Measurements from ENCODE around the gene SMIM7.
"Not testable (repeated sequence)": the region's sequence is repeated elsewhere in the genome, so short reads cannot be mapped to it uniquely, and the experiment has no call there.

The SMIM7 gene

GRCh38 chr19:16655727-16656126, 4.2 kb downstream of the SMIM7 start:
- in situ Hi-C loops (cut with HindIII; ENCODE audit: low sequenced_read_pairs) = no loop called here

DNA sequence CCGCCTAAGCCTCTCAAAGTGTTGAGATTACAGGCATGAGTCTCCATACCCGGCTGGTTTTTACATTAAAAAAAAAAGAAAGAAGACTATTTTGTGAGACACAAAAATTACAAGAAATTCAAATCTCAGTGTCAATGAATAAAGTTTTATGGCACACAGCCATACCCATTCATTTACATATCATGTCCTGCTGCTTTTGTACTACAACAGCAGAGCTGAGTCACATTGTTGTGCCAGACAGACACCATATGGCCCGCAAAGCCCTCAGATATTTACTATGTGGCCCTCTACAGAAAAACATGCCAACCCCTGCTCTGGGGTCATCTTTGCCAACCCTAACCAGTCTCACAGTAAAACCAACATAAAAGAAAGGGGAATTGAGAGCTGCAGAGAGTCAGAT, 5.3 kb downstream of the SMIM7 start:
- in situ Hi-C loops (cut with HindIII; ENCODE audit: low sequenced_read_pairs) = no loop called here

DNA sequence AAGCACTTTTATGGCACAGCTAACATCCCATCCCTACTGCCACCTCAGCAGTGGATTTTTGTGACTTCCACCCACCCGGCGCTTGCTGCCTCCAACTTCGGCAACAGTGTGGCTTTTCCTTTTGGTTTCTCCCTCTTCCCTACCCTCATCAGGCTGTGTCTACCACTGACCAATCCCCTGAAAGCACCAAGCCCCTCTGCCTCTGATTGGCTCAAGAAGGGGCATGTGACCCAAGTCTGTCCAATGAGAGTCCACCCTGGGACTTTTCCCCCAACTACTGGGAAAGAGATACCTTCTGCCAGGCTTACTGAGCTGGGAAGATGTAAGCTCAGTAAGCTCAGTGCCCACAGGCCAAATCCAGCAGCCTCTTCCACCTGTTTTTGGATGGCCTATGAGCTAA, 5.8 kb downstream of the SMIM7 start:
- in situ Hi-C loops (cut with HindIII; ENCODE audit: low sequenced_read_pairs) = no loop called here

- in situ Hi-C loops (cut with HindIII; ENCODE audit: low sequenced_read_pairs) = no loop called here
Observed at GRCh38 chr19:16652854-16653253, 7.1 kb downstream of the SMIM7 start.

DNA sequence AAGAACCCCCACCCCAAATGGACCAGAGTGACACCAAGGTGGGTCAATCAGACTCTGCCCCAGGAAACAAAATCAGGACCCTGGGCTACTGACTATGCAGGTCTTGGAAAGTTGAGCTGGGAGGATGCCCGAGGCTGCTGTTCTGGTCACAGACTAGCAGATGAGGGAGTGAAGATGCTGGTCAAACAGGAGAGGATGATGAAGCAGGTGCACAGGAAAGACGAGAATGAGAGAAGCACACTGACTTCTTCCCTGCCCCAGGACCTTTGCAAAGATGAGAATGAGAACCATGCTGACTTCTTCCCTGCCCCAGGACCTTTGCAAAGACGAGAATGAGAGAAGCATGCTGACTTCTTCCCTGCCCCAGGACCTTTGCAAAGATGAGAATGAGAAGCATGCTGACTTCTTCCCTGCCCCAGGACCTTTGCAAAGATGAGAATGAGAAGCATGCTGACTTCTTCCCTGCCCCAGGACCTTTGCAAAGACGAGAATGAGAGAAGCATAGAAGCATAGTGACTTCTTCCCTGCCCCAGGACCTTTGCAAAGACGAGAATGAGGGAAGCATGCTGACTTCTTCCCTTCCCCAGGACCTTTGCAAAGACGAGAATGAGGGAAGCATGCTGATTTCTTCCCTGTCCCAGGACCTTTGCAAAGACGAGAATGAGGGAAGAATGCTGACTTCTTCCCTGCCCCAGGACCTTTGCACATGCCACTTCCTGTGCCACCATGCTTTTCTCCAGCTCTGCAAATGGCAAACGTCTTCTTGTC, 8.3 kb downstream of the SMIM7 start:
- in situ Hi-C loops (cut with HindIII; ENCODE audit: low sequenced_read_pairs) = not testable (repeated sequence)

- in situ Hi-C loops (cut with HindIII; ENCODE audit: low sequenced_read_pairs) = no loop called here
Observed at GRCh38 chr19:16650821-16651220, 9.1 kb downstream of the SMIM7 start.

DNA sequence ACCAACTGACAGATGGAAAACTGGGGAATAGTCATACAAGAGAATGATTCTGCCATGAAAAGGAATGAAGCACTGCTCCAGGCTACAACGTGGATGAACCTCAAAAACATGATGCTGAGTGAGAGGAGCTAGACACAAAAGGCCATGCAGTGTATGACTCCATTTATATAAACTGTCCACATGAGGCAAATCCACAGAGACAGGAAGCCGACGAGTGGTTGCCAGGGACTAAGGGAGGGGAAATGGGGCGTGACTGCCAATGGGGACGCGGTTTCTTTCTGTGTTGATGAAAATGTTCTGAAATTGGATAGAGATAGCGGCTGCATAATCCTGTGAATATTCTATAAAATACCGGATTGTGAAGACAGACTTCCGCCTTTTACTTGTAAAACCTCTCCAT, 10.2 kb downstream of the SMIM7 start:
- in situ Hi-C loops (cut with HindIII; ENCODE audit: low sequenced_read_pairs) = no loop called here

DNA sequence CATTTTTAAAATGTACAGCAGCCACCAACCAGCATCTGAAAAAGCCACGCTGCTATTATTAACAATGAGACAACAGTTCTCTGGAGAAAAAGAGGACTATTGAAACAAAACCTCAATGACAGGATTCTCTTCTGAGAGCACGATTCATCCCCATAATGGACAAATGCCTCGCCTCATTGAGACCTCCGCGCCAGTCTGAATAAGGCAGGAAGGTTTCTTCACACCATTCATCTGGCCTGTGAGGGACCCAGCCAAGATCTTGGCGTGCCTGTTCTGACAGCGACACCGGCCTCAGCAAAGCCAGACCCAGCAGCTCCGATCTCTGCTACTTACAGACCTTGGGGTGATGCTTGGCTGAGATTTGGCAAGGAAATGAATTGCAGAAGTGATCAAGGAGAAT, 14.8 kb downstream of the SMIM7 start:
- in situ Hi-C loops (cut with HindIII; ENCODE audit: low sequenced_read_pairs) = no loop called here

GRCh38 chr19:16641695-16642094, 18.2 kb downstream of the SMIM7 start:
- in situ Hi-C loops (cut with HindIII; ENCODE audit: low sequenced_read_pairs) = no loop called here

DNA sequence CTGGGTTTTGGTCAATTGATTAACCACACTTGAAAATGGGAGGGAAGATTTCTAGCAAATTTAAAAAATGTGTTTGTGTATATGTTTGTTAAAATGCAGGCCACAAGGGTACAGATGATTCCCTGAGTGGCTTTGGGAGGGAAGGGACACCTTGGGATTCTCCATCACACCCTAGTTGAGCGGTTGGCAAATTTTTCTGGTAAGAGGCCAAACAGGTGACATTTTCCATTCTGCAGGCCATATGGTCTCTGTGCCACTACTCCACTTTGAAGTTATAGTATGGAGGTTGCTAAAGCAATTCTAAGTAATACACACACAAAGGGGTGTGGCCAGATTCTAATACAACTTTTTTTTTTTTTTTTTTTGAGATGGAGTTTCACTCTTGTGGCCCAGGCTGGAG, 19.0 kb downstream of the SMIM7 start:
- in situ Hi-C loops (cut with HindIII; ENCODE audit: low sequenced_read_pairs) = no loop called here

- in situ Hi-C loops (cut with HindIII; ENCODE audit: low sequenced_read_pairs) = no loop called here
Observed at GRCh38 chr19:16638666-16639065, 21.3 kb downstream of the SMIM7 start.

GRCh38 chr19:16637535-16637934, 22.4 kb downstream of the SMIM7 start:
- in situ Hi-C loops (cut with HindIII; ENCODE audit: low sequenced_read_pairs) = no loop called here

GRCh38 chr19:16631465-16631864, 28.5 kb downstream of the SMIM7 start:
- in situ Hi-C loops (cut with HindIII; ENCODE audit: low sequenced_read_pairs) = no loop called here

DNA sequence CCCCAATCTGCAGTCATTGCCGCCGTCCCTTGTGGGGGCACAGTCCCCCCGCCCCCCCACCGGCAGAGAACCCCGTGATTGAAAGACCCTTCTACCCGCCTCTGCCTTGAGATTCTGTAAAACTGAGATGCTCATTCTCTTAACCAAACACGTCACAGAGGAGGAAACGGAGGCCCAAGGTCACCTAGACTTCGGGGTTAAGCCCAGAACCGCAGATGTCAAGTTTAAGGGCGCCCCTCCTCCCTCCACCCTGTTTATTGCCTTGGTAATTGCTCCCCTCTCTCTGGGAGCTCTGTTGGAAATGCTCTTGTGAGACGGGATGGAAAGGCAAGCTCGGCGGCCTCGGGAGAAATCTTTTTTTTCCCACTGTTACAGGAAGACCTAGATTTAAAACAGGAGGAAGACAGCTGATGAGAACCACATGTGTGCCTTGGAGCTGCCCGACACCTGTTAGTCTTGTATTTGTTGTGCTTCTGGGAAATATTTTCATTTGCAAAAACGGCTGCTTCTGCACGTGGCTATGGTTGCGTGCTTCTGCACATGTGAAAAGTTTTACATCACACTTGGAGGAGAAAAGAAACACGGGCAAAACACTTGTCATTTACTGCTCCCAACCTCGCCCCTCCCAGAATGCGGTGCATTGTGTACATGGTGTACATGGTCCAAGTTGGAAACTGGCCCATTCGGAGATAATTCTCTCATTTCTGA, 30.8 kb downstream of the SMIM7 start:
- in situ Hi-C loops (cut with HindIII; ENCODE audit: low sequenced_read_pairs) = no loop called here

- in situ Hi-C loops (cut with HindIII; ENCODE audit: low sequenced_read_pairs) = no loop called here
Observed at GRCh38 chr19:16628183-16628983, 31.6 kb downstream of the SMIM7 start, which contains the start of gene MED26. TSS of gene MED26 (minus strand) at chr19:16628204. CDS start at chr19:16627943, 261 bp downstream.

DNA sequence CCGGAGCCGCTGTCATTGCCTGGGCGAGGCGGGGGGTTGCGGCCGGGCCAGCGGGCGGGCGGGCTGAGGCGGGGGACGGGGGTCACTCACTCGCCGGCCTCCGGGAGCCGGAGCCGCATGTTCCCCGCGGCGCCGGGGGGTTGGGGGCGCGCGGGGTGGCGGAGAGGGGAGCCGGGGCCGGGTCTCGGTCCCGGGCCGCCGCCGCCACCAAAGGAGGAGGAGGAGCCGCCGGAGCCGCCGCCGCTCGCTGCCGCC, 32.1 kb downstream of the SMIM7 start:
- in situ Hi-C loops (cut with HindIII; ENCODE audit: low sequenced_read_pairs) = no loop called here

DNA sequence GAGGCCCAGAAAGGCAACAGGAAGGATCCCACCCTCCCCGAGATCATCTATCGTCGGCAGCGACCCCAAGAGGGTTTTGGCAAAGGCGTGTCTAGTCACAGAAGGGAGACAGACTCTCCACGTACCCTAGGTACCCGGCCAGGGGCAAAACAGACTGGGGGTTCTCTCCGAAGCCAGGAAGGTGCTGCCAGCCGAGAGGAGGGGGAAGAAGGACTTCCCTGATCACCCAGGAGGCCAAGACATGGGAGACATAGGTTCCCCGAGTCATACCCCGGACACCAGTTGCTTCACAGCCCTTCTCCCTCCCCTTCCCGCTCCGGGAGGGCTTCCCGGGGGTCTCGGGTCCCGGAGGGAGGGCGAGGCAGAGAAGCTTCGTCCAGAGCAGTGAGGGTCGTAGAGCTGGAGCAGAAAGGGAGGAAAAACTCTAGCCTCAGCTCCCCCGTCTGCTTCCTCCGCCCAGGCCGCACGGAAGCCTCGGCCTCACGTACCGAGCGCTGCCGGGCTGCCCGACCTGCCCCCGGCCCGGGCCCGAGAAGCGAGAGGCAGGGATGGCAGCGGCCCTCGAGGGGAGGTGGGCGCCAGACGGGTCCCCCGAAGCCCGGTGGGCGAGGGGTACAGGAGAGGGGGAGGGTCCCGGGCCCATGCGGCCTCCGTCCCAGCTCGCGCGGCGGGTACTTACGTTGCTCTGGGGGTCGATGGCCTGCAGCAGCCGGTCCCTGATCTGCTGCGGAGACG, 32.6 kb downstream of the SMIM7 start:
- in situ Hi-C loops (cut with HindIII; ENCODE audit: low sequenced_read_pairs) = no loop called here

GRCh38 chr19:16626796-16627192, 33.1 kb downstream of the SMIM7 start:
- in situ Hi-C loops (cut with HindIII; ENCODE audit: low sequenced_read_pairs) = no loop called here

DNA sequence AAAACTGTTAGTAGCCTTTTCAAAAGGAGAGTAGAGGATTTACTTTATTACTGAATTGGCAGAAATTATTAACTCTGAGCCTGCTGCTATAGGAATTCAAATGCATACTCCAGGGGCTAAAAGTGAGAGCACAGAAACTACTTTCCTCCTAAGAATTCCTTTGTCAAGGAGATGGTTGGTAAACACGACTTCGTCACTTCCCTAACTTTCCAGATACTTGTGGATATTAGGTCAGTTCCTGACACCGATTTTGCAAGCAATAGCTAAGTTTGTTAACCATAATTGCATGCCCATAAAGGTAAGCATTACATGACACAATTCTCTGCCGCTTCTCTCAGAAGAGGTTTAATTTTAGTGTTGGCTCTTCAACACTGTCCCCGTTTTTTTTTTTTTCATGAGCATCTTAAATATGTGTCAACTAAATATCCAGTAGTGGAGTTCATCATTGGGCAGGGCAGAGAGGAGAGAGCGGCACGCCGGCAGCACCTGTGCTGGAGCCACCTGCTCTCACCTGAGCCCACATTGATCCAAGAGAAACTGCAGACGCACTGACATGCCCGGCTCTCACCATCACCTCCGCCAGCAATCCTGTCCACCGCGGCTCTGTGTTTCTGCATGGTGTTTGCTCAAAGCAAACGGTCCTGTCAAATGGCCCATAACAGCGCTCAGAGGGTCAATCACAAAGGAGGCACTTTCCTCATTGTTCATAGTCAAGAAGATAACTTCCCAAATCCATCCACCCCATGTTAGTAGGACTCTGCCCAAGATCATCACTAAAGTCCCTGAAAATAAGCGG, 34.6 kb downstream of the SMIM7 start:
- in situ Hi-C loops (cut with HindIII; ENCODE audit: low sequenced_read_pairs) = no loop called here

- in situ Hi-C loops (cut with HindIII; ENCODE audit: low sequenced_read_pairs) = no loop called here
Observed at GRCh38 chr19:16624236-16624635, 35.7 kb downstream of the SMIM7 start.

All from DLD1 (cell line).